GM18507 (cell line): Measurements from ENCODE around the gene LRRC8E.
A peak's percentile ranks its signal among the peaks of the same experiment; 100 is the strongest.

Experiments used
- DNase-seq: peaks from one replicate; pipeline ENCODE4 v3.0.0; 2011; ENCODE audit warnings: low read depth; ENCODE audit not compliant: insufficient read length; ENCODE audit errors: extremely low spot score
- FAIRE-seq: peaks from 2 replicates; lab custom pipeline; 2011; peaks lifted over from hg19 to GRCh38; lab: Jason Lieb, UNC

Gene LRRC8E

DNA sequence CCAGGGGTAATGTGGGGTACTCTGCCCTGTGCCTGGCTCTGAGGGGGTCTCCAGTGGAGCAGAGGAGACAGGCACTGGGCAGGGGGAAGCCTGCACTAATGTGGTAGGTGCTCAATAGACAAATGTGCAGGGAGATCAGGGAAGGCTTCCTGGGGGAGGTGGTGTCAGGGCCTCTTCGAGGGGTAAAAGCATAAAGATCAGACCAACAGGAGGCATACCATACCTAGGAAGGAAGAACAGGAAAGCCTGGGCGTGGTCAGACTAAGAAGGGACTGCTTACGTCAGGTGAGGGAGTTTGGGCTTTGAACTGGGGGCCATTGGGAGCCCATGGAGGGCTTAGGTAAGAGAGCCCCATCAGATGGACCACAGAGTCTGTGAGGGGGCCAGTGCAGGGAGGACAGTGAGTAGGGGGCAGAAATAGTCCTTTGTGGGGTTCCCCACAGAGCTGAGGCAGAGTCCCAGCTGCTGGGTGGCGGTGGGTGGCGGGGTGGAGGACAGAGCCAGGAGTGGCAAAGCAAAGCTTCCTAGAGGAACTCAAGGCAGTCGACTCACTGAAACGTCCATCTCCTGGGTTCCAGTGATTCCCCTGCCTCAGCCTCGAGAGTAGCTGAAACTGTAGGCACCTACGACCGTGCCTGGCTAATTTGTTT lies 22.9 kb upstream of the LRRC8E start:
- no peak for DNase-seq
- FAIRE-seq, result no peak

DNA sequence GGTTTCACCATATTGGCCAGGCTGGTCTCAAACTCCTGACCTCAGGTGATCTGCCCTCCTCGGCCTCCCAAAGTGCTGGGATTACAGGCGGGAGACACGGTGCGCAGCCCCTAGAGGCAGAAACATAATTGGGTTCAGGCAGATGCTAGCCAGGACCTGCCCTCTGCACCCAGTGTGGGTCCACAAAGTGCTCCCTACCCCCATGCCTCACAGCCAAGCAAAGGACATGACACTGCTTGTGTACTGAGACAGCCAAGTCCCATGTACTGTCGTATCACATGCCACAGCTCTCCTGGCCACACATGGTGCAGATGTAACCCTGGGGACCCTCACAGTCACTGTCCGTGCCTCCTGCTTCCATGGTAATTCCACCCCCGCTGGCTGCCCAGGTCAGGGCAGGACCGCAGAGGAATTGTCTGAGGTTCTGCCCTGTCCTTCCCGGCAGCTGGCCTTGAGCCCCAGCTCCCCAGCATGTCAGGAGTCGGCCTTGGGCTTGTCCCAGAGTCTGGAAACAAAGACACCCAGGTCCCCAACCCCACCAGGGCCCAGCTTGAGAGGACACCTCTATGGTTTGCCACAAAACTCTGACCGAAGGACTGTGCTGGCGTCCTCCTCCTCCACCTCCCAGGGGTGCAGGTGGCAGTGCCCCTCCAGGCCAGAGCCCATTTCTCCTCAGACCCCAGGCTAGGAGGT lies 21.8 kb upstream of the LRRC8E start:
- no peak for FAIRE-seq

DNA sequence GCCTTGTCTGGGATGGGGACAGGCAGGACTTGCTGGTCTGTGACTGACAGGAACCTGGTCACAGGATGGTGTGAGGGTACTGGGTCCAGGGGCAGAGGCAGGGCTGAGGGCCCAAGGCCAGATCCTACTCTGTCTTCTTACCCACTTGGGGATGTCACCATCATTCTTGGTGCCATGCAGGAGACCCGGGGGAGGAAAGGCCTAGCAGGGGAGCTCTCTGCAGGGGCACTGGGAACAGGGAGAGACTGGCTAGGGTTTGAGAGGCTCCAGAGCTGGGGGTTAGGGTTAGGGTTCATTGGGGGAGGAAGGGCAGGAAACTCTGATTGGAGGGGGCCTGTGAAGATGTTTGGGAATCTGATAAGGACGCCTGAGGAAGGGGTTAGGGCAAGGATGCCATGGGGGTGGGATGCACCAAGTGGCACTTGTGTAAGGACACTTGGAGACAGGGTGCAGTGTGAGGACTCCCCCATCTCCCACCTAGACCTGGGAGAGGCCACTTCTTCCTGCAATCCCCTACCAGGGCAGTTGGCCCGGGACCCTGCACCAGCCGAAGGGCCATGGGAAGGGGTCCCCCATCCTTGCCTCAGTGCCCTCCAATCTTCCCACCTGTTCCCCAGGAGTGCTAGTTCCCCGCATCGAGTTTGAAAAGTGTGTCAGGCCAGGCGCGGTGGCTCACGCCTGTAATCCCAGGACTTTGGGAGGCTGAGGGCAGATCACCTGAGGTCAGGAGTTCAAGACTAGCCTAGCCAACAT lies 21.0 kb upstream of the LRRC8E start:
- no peak for FAIRE-seq
- no peak for DNase-seq

More for the DNA sequence above, 21.8 kb upstream of the LRRC8E start:
- DNase-seq, result no peak

DNA sequence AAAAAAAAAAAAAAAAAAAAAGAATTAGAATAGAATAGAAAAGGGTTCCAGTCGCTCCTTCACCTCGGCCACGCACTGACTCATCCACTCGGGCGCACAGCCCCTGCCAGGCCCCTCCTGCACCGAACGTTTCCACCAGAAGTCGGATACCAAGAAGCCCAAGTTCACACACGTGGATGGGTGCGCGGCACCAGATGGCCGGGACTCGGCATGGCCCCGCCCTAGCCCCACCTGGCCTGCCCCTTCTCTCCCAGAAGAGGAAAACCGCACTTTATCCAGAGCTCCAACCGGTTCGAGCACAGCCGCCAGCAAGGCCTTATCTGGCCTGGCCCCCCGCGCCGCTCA lies 20.0 kb upstream of the LRRC8E start:
- FAIRE-seq, result no peak
- no peak for DNase-seq

DNA sequence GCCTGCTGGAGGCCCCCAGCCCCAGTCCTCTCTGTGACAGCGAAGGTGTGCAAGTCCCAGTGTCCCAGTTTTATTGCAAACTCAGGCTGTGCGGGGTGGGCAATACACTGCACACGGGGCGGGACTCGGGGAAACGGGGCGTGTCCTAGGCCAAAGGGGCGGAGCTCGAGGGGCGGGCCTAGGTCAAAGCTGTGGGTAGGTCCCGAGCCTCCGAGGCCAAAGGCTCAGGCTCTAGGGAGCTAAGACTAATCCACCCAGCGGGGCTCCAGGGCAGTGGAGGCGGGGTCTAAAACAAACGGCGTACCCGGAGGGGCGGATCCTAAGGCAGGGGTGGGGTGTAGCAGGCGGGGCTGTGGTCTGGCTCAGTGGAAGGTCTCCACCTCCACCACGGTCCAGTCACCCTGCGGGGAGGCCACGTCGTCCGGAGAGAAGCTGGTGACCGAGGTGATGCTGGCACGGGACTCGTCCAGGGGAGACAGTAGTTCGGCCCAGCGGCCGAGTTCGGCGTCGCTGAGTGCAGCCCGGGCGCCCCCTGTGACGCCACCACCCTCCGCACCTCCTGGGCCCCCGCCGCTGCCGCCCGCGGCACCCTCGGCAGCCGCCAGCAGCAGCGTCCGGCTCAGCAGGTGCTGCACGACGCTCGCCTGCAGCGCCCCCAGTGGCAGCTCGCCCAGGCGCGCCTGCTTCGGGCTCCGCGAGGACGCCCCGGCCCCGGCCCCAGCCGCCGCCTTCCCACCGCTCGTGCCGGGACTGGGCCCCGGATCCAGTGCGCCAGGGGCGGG lies 19.4 kb upstream of the LRRC8E start:
- FAIRE-seq (peak; percentile 69), DNase-seq (peak; percentile 82)

DNA sequence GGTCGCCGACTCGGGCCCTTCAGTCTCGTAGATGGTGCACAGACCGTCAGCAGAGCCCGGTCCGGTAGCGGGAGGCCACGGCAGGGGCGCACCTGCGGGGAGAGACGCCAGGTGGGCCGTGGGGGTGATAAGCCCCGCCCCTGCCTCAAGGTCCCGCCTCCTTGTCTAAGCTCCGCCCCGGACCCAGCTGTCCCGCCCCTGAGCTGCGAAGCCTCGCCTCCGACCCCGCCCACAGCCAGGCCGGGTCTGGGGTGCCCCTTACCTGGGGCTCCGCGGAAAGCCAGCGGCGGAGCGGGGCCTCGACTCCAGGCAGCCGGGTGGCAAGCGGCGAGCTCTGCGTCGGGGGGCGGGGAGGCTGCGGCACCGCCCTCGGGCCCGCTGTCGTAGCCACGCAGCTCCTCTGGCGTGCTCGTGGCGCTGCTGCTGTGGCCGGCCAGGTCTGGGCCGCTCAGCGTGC lies 18.8 kb upstream of the LRRC8E start:
- DNase-seq (peak; percentile 64), FAIRE-seq (peak; percentile 77)

DNA sequence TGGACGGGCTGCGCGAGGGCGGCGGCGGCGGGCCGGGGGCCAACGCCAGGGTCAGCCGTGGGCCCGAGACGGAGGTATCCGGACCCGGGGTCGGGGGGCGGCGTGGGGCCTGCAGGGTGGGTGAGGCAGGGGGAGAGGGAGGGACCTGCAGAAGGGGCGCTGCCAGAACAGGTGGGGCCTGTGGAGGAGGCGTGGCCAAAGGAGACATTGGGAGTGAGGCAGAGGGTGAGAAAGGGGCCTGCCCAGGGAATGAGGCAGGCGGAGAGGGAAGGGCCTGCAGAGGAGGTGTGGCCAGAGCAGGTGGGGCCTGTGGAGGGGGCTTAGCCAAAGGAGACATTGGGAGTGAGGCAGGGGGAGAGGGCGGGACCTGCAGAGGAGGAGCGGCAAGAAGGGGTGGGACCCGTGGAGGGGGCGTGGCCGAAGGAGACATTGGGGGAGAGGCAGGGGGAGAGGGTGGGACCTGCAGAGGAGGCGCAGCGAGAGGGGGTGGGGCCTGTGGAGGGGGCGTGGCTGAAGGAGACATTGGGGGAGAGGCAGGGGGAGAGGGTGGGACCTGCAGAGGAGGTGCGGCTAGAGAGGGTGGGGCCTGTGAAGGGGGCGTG lies 18.3 kb upstream of the LRRC8E start:
- peak; percentile 18 for FAIRE-seq
- no peak for DNase-seq

DNA sequence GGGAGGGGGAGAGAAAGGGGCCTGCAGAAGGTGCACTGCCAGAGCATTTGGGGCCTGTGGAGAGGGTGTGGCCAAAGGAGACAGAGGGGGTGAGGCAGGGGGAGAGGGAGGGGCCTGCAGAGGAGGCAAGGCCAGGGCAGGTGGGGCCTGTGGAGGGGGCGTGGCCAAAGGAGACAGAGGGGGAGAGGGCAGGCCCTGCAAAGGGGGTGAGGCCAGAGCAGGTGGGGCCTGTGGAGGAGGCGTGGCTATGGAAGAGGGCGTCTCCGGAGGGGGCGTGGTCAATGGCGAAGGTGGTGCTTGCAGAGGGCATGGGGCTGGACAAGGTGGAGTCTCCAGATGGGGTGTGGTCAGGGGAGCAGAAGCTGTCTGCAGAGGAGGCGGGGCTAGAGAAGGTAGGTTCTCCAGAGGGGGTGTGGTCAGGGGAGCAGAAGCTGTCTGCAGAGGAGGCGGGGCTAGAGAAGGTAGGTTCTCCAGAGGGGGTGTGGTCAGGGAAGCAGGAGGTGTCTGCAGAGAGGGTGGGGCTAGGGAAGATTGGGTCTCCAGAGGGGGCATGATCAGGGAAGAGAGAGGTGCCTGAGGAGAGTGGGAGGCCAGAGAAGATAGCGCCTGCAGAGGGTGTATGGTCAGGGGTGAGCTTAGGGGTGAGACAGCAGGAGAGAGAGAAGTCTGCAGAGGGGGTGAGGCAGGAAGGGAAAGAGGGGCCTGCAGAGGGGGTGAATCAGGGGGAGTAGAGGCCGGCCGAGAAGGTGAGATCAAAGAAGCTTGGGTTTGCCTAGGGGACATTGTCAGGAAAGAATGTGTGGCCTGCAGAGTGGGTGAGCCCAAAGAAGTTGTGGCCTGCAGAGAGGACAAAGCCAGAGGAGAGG lies 17.5 kb upstream of the LRRC8E start:
- DNase-seq, result no peak
- FAIRE-seq, result peak; percentile 33

DNA sequence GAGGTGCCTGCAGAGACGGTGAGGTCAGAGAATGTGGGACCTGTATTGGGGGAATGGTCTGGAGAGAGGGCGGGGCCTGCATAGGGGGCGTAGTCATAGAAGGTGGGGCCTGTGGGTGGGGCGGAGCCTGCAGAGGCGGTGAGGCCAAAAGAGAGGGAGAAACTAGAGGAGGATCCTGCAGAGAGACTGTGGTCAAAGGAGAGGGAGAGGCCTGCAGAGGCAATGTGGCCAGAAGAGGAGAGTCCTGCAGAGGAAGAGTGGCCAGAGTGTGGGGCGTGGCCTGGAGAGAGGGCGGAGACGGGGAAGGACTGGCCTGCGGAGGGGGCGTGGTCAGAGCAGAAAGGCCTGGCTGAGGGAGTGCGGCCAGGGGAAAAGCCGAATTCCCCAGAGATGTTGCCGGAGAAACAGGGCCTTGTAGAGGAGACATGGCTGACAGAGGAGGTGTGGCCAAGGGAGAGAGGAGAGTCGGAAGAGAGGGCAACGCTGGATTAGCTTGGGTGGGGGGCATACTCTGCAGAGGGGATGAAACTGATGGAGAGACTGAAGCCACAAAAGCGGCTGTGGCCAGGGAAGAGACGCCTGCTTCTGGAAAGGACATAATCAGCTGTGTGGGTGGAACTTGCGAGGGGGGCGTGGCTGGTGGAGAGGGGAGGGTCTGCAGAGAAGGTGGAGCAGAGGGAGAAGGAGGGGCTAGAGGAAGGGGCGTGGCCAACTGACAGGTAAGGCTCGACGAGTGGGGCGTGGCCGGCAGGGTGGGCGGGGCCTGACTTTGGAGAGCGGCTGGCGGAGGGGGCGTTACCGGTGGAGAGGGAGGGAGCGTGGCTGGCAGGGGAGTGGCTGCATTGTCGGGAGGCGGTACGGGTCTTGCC lies 16.6 kb upstream of the LRRC8E start:
- peak; percentile 49 for DNase-seq

DNA sequence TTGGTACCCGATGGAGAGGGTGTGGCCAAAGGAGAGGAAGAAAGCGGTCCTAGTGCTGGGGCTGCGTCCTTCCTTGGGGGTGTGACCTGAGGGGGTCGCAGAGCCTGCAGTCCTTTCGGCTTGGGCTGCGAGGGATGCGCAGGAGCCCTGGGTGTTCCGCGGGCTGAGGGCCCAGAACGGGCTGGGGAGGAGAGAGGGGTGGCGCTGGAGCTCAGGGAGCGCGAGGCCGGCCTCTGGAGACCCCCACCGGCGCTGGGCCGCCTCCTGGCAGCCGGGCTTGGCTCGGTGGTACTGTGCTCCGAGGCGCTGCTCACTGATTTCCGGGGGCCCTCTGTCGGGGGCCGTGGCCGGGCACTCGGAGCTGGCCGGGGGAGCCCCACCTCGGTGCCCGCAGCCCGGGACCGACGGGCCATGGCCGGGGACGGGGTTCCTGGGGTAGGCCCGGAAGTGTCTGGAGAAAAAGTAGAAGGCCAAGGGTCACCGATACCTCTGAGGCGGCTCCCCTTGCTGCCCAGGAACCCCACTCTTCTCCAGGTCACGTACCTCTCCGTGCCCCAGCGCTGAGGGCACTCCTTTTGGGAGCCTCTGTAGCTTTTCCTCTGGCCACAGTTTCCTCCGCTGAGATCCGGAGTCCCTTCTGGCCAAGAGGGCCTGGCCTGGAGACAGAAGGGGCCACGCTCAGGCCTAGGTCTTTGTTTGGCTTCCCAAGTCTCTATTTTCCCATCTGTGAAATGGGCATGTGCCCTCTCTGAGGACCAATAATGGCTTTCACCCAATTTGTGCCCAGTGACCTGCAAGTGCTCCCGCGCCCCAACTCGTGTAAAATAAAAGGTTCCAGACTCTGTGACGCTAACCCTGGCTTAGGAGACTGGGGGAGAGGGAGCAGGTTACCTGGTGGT lies 15.8 kb upstream of the LRRC8E start:
- FAIRE-seq (no peak), DNase-seq (no peak)

More for the DNA sequence above, 16.6 kb upstream of the LRRC8E start:
- FAIRE-seq, result peak; percentile 87

DNA sequence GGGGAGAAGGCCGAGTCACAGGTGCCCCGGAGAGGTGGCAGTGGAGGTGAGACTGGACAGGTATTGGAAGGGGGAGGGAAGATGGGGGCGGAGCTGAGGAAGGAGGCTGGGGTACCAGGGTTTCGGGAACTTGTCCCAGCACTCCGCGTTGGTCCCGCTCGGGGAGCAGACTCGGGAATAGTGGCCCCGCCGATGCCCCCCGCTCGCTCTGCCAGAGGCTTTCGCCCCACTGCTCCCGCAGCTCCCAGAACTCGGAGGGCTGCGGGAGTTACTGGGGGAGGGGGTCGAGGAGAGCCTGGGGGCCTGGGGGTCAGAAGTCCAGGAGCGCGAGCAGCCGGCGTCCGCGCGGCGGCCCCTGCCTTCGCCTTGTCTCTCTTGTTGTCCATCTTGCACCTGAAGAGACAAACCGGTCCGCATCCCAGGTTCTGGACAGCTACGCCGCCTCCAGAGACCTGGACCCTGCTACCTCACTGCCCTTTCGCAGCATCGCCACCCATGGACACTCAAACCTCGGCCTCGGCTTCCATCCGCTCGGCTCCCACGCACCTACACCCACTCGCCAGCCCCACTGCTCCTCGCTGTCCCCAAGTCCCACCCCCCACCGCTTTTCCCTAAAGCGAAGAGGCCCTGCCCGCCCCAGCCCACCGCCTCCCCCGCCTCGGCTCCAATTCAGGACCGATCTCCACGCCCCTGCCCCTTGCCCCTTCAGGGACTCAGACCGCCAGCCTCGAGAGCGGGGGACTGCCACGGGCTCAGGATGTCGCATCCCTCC lies 14.8 kb upstream of the LRRC8E start:
- DNase-seq (no peak), FAIRE-seq (no peak)

DNA sequence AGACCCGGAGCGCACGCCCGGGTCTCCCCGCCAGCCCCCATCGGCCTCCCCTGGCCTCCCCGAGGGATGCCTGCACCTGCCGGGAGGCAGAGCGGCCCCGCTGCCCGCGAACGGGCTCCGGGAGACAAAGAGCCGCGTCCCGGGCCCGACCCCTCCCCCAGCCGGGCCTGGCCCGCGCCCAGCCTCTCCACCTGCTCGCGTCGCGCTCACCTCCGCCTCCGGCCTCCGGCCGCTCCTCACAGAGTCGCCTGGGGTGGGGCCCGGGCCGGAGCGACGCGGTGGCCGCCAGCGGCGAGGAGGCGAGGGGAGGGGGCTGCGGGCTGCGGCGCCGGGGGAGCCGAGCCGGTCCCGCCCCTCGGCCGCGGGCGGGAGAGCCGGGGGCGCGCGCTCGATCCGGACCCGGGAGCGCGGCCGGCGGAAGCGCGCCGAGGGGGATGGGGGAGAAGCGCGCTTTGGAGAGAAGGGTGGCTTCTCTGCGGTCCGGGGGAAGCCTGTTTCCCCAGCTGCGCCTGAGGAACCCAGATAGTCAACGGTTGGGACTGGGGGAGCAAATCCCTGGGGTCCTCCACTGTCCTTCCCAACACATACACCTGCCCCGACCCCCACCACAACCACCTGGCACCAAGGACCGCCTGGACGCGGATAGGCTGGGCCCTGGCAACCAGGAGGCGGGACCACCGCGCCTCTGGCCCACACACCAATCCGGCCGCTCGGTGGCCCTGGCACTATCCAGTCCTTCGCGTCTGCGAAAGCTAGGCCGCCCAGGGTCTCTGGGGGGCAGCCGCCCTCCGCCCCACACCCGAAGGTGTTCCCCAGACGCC lies 14.0 kb upstream of the LRRC8E start, which contains the start of gene PRR36:
TSS of gene PRR36 (minus strand) at position 315 of the 821 bp plus-strand sequence. CDS start 701 bp downstream, outside the sequence.
- FAIRE-seq, result no peak
- no peak for DNase-seq

DNA sequence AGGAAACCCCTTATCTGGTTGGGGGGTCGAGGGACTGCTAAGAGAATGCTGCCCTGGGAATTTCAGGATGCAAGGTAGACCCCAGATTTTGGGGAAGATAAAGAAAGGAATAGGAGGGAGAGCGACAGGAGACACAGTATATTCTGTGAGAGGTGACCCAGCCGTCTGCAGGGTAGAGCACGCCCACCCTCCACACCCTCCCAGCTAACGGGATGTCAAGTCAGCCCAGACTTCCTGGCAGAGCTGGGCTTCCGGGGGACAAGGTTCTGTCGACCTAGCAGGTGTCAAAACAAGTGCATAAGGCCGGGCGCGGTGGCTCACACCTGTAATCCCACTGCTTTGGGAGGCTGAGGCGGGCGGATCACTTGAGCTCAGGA lies 13.4 kb upstream of the LRRC8E start:
- no peak for DNase-seq
- FAIRE-seq, result no peak

DNA sequence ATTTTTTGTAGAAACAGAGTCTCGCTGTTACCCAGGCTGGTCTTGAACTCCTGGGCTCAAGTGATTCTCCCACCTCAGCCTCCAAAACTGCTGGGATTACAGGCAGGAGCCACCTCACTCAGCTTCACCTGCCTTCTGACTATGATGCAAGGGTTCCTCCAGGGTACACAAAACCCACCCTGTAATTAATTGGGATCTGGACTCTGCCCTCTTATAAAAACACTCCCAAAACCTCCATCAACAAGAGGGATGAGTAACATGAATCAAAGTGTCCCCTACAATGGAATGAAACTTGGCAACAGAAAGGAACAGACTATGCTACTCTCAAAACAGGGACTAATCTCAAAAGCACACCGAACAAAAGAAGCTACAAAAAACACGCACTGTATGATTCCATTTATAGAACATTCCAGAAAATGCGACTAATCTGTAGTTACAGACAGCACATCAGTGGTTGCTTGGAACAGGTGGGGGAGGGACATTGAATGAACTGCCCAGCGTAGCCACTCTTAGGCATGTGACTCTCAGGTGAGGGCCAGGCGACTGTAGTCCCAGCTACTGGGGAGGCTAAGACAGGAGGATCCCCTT lies 11.0 kb upstream of the LRRC8E start:
- FAIRE-seq (no peak), DNase-seq (no peak)
